HepG2 (cell line): ENCODE measurements around the gene TERC. TPM values are rescaled to one million over a fixed set of nuclear protein-coding genes. Genes with fewer than 3 reads are reported as not detected.

ENCODE experiments used
- ATAC-seq: fragments of 200-7000 bp; cut with Tn5 transposase; 3 replicates; pipeline ENCODE4 v1.9.1; 2020; ENCODE audit warnings: mild to moderate bottlenecking, moderate library complexity
- BruUV-seq: library from RNA; stranded (reverse); fragments of 400-500 nt; replicated peaks from 2 replicates; lab custom pipeline; 2021; lab: Mats Ljungman, UMichigan
- CTCF ChIA-PET: fragments of 300-600 bp; formaldehyde crosslinking; extraction: SDS; loops from one replicate; lab custom pipeline; 2021; ENCODE audit warnings: low total read pairs, inconsistent platforms, low intra/inter-chr PET ratio; lab: Yijun Ruan, JAX
- POLR2A ChIA-PET: fragments of 350-600 bp; sonication (Branson Sonifier 250); formaldehyde crosslinking; loops from one replicate; lab custom pipeline; 2020; ENCODE audit warnings: antibody characterized with exemption, inconsistent platforms; lab: Yijun Ruan, JAX
- DNase-seq: peaks from one replicate; pipeline ENCODE4 v3.0.0-alpha.2; 2015; ENCODE audit warnings: low spot score
- FAIRE-seq: peaks from 3 replicates; lab custom pipeline; 2011; peaks lifted over from hg19 to GRCh38; lab: Jason Lieb, UNC
- H2AFZ ChIP-seq: one replicate; pipeline ENCODE4 v1.6.1; 2011; ENCODE audit warnings: low read length, inconsistent platforms
- H3K27ac ChIP-seq: fragments of 300-600 bp; 3 replicates; pipeline ENCODE4 v1.8.0; 2011; ENCODE audit warnings: mixed run types, mild to moderate bottlenecking, mixed read lengths, low read length, inconsistent platforms; ENCODE audit not compliant: insufficient read depth; ENCODE audit errors: extremely low read length
- H3K27me3 ChIP-seq, 2 experiments: fragments of 200-600 bp in 1 of 2; 2 replicates in 1 of 2; 3 replicates in 1 of 2; pipeline versions ENCODE4 v1.6.0 to v1.8.0; 2011; ENCODE audit warnings: low read length in 2 of 2, mild to moderate bottlenecking in 2 of 2, moderate library complexity in 2 of 2, inconsistent platforms in 1 of 2; ENCODE audit not compliant: insufficient read depth in 2 of 2, control insufficient read depth in 1 of 2
- H3K36me3 ChIP-seq, 2 experiments: fragments of 200-600 bp in 1 of 2; replicated peaks in 1 of 2; 2 replicates in 1 of 2; 3 replicates in 1 of 2; pipeline versions ENCODE4 v1.5.1 to v1.8.0; 2011; ENCODE audit warnings: low read length in 2 of 2, inconsistent platforms in 1 of 2; ENCODE audit not compliant: insufficient read depth in 2 of 2, control insufficient read depth in 1 of 2
- H3K4me1 ChIP-seq: 2 replicates; pipeline ENCODE4 v1.5.1; 2012; ENCODE audit warnings: low read length, inconsistent platforms; ENCODE audit not compliant: insufficient read depth
- H3K4me2 ChIP-seq: 2 replicates; pipeline ENCODE4 v1.6.0; 2011; ENCODE audit warnings: low read depth, low read length, inconsistent platforms
- H3K4me3 ChIP-seq, 3 experiments: fragments of 200-600 bp in 1 of 3; sonication (generic), shearing (Covaris generic) in 1 of 3; replicated peaks in 1 of 3; 2 replicates each; pipeline ENCODE4 v1.5.1; 2011 to 2016; ENCODE audit warnings: low read length in 3 of 3, inconsistent platforms in 2 of 3, low read depth in 2 of 3, mild to moderate bottlenecking in 2 of 3, control low read depth in 1 of 3, mixed read lengths in 1 of 3; ENCODE audit not compliant: insufficient read depth in 1 of 3
- H3K79me2 ChIP-seq: one replicate; pipeline ENCODE4 v1.6.1; 2011; ENCODE audit warnings: low read length, inconsistent platforms; ENCODE audit not compliant: insufficient read depth
- H3K9ac ChIP-seq: 2 replicates; pipeline ENCODE4 v1.6.0; 2011; ENCODE audit warnings: mild to moderate bottlenecking, low read depth, low read length, inconsistent platforms; ENCODE audit not compliant: insufficient read depth
- H3K9me3 ChIP-seq: 2 replicates; pipeline ENCODE4 v1.5.1; 2012; ENCODE audit warnings: mild to moderate bottlenecking, low read length
- H4K20me1 ChIP-seq: 2 replicates; pipeline ENCODE4 v1.6.0; 2011; ENCODE audit warnings: inconsistent platforms, mild to moderate bottlenecking, low read length, moderate library complexity; ENCODE audit not compliant: insufficient read depth
- MAFK ChIP-seq, 2 experiments: IDR thresholded peaks in 1 of 2; conservative IDR thresholded peaks in 1 of 2; 2 replicates each; pipeline ENCODE4 v1.6.1; 2011; ENCODE audit warnings: improper control_type of control experiment in 2 of 2, low read length in 2 of 2
- MXI1 ChIP-seq: IDR thresholded peaks from 3 replicates; pipeline ENCODE4 v1.6.1; 2012; ENCODE audit warnings: low read depth, low read length, inconsistent platforms, borderline replicate concordance
- SMAD1 ChIP-seq: sonication (generic); formaldehyde crosslinking; IDR thresholded peaks from 2 replicates; pipeline ENCODE4 v1.4.0; 2020; ENCODE audit warnings: missing genetic modification reagents, low read depth, mild to moderate bottlenecking, borderline replicate concordance
- ZFP41 ChIP-seq: sonication (generic); formaldehyde crosslinking; IDR thresholded peaks from 2 replicates; pipeline ENCODE4 v1.4.0; 2020; ENCODE audit warnings: mild to moderate bottlenecking, missing genetic modification reagents, borderline replicate concordance
- ZKSCAN1 ChIP-seq: fragments of 150-350 bp; IDR thresholded peaks from 2 replicates; pipeline ENCODE4 v1.6.1; 2014; ENCODE audit warnings: low read length
- ZMAT3 ChIP-seq: sonication (generic); formaldehyde crosslinking; conservative IDR thresholded peaks from 2 replicates; pipeline ENCODE4 v1.7.0; 2021; ENCODE audit warnings: missing genetic modification reagents
- ZNF816 ChIP-seq: sonication (generic); formaldehyde crosslinking; IDR thresholded peaks from 2 replicates; pipeline ENCODE4 v1.8.0; 2022; ENCODE audit warnings: missing genetic modification reagents, mild to moderate bottlenecking, borderline replicate concordance
- WGBS: methylation state at CpG from one replicate; pipeline ENCODE4 v1.1.6; 2017; ENCODE audit warnings: low lambda C conversion rate; 5-methylcytosine and 5-hydroxymethylcytosine counted together
- in situ Hi-C: cut with HindIII; loops from 2 replicates; pipeline ENCODE4 v1.10.0; 2017; ENCODE audit warnings: low pct_unique_long_range_greater_than_20kb; ENCODE audit not compliant: extremely low pct_ligation_motif_present
- intact Hi-C: fragments of 100-400 bp; cut with micrococcal nuclease; formaldehyde crosslinking; loops from one replicate; pipeline ENCODE4 v1.10.0; 2022; ENCODE audit not compliant: unreplicated experiment
- polyA plus RNA-seq, 8 experiments: library from polyadenylated mRNA; depleted of rRNA in 3 of 8; stranded (reverse) in 7 of 8; unstranded in 1 of 8; fragments of >200 nt; fragmentation: Illumina TruSeq in 4 of 8; extraction: Trizol in 4 of 8; gene quantifications; 2 replicates each; pipeline versions ENCODE4 v1.2.1 to v1.2.3, GENCODE V29; 2011 to 2016; ENCODE audit warnings: low read depth in 4 of 8, missing spikeins in 1 of 8, mixed read lengths in 1 of 8; ENCODE audit not compliant: insufficient read depth in 1 of 8
- total RNA-seq, 5 experiments: library from RNA; depleted of rRNA; stranded (reverse); fragments of >200 nt; fragmentation: Illumina TruSeq; extraction: Trizol; gene quantifications; 2 replicates each; pipeline ENCODE4 v1.2.3, GENCODE V29; 2016; ENCODE audit warnings: low read depth in 1 of 5
- TF ChIP-seq, protein P1 (sequence below): sonication (generic); formaldehyde crosslinking; IDR thresholded peaks from 2 replicates; pipeline ENCODE4 v1.4.0; 2020; ENCODE audit warnings: missing genetic modification reagents

TERC gene
- total and polyA plus RNA-seq, 2 of the 13 experiments (the other 11 are each of a cell fraction or from before 2014, with no cell fraction given) = 1.3 to 74.6 TPM

DNA sequence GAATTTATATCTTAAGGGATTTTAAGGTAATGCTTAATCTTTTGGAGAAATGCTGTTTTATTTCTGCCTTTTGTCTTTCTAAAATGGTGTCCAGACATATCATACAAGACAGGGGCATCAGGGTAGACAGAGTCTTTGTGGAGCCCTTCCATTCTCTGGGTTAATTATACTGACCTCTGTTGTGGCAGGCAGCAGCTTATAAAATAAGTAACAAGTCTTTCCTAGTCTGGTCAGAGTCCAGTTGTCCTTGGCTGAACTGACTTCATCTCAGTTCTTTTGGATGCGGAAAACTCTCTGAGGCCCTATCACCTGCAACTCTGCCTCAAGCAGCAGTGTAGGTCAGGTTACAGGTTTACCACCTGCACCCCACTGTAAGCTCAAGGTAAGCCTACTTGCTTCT lies 27.5 kb upstream of the TERC start:
- no peak; the same call in 1 of the 3 replicates for ATAC-seq
- intact Hi-C loops (no loop called here), in situ Hi-C loops (no loop called here)
- H3K9ac ChIP-seq = no peak overlapping the region
- ChIA-PET POLR2A (no interaction called here), CTCF (no interaction called here)
- WGBS = 100% methylated on average over 1 of the region's 1 CpG
- FAIRE-seq = no peak
- H2AFZ ChIP-seq = no peak overlapping the region
- H3K27ac ChIP-seq = no peak overlapping the region
- no peak for DNase-seq
- no peaks in the 10 kb centered on the region for H3K27me3 ChIP-seq
- H3K4me2 ChIP-seq = no peak overlapping the region
- no peak overlapping the region for H3K4me3 ChIP-seq
- BruUV-seq = no TSS peak
- no peaks in the 10 kb centered on the region for H3K36me3 ChIP-seq
- no peaks in the 10 kb centered on the region for H3K79me2 ChIP-seq
- H3K9me3 ChIP-seq = no peaks in the 10 kb centered on the region
- H3K4me1 ChIP-seq = no peaks in the 10 kb centered on the region
- no peak for TF ChIP-seq SMAD1 (CRISPR knock-in tag)
- no peak for TF ChIP-seq ZMAT3 (CRISPR knock-in tag)
- no peak for TF ChIP-seq ZNF816
- TF ChIP-seq ZKSCAN1 = no peak
- TF ChIP-seq ZFP41 (CRISPR knock-in tag) = no peak
- H4K20me1 ChIP-seq = no peaks in the 10 kb centered on the region

DNA sequence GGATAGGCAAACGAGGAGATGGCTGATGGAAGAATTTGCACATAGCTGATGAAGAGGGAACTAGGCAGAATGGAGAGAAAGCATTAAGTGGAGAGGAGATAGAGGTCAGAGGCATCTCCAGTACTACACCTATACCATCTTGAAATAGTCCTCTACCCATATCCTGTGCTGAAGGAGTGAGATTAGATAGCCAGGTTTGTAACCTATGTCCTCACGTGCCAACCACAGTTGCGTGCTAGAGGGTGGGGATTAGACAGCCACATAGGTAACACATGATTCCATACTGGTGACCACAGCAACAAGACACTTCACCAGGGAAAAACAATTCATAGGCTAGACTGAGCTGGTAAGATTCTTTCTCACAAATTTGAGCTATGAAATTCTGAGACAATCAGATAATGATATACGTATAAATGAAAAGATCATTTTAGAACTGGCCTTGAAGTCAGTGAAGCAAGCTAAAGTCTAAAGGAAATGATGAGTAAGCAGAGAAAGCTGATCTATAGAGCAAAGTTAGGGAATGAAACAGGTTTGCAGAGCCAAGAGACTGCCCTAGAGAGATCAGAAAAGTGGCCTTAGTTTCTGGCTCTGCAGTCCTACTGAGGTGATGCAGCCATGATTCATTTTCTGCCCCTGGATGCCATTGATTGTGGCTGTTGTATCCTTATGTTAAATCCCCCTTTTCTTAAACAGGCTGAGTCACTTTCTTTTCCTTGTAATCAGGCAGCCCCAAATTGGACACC lies 26.0 kb upstream of the TERC start:
- no peaks in the 10 kb centered on the region for H4K20me1 ChIP-seq
- H3K36me3 ChIP-seq = peaks cover 0 to 9% of the 10 kb centered on the region in 2 experiments; a peak in 2 of 5 replicates
- in situ Hi-C loops = no loop called here
- no peaks in the 10 kb centered on the region for H3K79me2 ChIP-seq
- 99% methylated on average over 4 of the region's 4 CpGs for WGBS
- BruUV-seq = no TSS peak
- CTCF ChIA-PET = no interaction called here
- no peaks in the 10 kb centered on the region for H3K4me1 ChIP-seq
- no peak overlapping the region for H2AFZ ChIP-seq
- POLR2A ChIA-PET = no interaction called here
- no peaks in the 10 kb centered on the region for H3K27me3 ChIP-seq
- FAIRE-seq (no peak), ATAC-seq (peak; percentile 52), DNase-seq (no peak)
- H3K4me3 ChIP-seq = no peak overlapping the region
- intact Hi-C loops = no loop called here
- H3K27ac ChIP-seq = no peak overlapping the region
- TF ChIP-seq MAFK (conservative IDR thresholded peaks at IDR 0.05 in 1 of 2, IDR thresholded peaks at IDR 0.05 in 1 of 2; ENCODE audit: low read length in 2 of 2) (peak; percentile 43 to 44), MXI1 (no peak)
- TF ChIP-seq, protein P1, sequence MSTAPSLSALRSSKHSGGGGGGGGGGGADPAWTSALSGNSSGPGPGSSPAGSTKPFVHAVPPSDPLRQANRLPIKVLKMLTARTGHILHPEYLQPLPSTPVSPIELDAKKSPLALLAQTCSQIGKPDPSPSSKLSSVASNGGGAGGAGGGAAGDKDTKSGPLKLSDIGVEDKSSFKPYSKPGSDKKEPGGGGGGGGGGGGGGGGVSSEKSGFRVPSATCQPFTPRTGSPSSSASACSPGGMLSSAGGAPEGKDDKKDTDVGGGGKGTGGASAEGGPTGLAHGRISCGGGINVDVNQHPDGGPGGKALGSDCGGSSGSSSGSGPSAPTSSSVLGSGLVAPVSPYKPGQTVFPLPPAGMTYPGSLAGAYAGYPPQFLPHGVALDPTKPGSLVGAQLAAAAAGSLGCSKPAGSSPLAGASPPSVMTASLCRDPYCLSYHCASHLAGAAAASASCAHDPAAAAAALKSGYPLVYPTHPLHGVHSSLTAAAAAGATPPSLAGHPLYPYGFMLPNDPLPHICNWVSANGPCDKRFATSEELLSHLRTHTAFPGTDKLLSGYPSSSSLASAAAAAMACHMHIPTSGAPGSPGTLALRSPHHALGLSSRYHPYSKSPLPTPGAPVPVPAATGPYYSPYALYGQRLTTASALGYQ = no peak
- H3K9me3 ChIP-seq = no peaks in the 10 kb centered on the region
- no peak overlapping the region for H3K4me2 ChIP-seq
- H3K9ac ChIP-seq = no peak overlapping the region
